ENCODE data around the gene LRMDA.

LRMDA gene

DNA sequence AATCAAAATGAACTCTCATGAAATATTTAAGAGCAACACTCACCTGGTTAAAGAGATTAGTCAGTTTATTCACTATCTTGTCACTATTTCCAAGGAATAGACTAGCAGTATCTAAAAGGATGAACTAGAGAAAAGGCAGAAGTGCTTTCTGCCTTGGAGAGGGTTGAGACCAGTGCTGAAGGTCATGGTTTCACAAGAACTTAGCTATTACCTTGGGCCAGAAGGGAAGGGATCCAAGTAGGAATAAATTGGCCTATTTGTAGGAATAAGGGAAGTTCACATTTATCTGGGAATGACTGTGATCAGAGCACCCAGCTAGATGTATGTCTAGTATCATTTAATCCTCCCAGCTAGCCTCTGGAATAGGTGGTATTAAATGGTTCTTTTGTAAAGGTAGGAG, 347.2 kb downstream of the LRMDA start:
- TF ChIP-seq, protein P1, sequence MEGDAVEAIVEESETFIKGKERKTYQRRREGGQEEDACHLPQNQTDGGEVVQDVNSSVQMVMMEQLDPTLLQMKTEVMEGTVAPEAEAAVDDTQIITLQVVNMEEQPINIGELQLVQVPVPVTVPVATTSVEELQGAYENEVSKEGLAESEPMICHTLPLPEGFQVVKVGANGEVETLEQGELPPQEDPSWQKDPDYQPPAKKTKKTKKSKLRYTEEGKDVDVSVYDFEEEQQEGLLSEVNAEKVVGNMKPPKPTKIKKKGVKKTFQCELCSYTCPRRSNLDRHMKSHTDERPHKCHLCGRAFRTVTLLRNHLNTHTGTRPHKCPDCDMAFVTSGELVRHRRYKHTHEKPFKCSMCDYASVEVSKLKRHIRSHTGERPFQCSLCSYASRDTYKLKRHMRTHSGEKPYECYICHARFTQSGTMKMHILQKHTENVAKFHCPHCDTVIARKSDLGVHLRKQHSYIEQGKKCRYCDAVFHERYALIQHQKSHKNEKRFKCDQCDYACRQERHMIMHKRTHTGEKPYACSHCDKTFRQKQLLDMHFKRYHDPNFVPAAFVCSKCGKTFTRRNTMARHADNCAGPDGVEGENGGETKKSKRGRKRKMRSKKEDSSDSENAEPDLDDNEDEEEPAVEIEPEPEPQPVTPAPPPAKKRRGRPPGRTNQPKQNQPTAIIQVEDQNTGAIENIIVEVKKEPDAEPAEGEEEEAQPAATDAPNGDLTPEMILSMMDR (IDR thresholded peaks at IDR 0.05; ENCODE audit: insufficient read depth, low read length, poor library complexity, severe bottlenecking), result no peak
- no peak for TF ChIP-seq EZH2phosphoT487 (conservative IDR thresholded peaks at IDR 0.05; ENCODE audit: low read length)

DNA sequence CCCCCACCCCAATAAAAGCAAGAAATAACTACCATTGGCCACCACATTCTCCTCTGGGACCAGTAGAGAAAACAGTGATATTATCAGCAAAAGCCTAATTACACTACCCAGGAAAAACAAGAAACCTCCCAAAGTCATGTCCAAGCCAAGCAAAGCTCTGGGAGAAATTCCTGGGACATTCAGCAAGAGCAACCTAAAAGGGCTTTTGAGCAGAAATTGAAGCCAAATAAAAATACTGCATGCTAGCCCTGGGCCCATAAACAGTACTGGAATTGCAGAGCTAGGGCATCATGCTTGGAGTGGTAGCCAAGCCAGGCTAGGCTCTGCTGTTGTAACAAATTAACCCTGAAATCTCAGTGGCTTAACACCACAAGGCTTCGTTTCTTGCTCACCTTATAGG, 347.9 kb downstream of the LRMDA start:
- Histone ChIP-seq H3K79me2 (ENCODE audit: insufficient read depth, low read length) (no peaks in the 10 kb centered on the region), H4K20me1 (ENCODE audit: low read depth, low read length) (no peaks in the 10 kb centered on the region), H3K4me3 (ENCODE audit: insufficient read depth, low read length, poor library complexity, severe bottlenecking) (no peak overlapping the region), H3K9me2 (replicated peaks; ENCODE audit: insufficient read depth, low read length) (no peaks in the 10 kb centered on the region), H3K27me3 (ENCODE audit: low read length) (no peaks in the 10 kb centered on the region), H3K9ac (ENCODE audit: low read length) (no peak overlapping the region), H3K27ac (ENCODE audit: low read depth, low read length) (no peak overlapping the region), H2AFZ (ENCODE audit: low read depth, low read length, severe bottlenecking) (no peak overlapping the region), H3K9me3 (ENCODE audit: insufficient read depth, low read length) (no peaks in the 10 kb centered on the region), H3F3A (ENCODE audit: insufficient read depth) (no peaks in the 10 kb centered on the region), H3K4me2 (ENCODE audit: low read depth, low read length, poor library complexity, severe bottlenecking) (no peak overlapping the region), H3K36me3 (ENCODE audit: low read length) (no peaks in the 10 kb centered on the region)
- no peak for TF ChIP-seq EZH2phosphoT487 (conservative IDR thresholded peaks at IDR 0.05; ENCODE audit: low read length)
- TF ChIP-seq, protein P1 (IDR thresholded peaks at IDR 0.05; ENCODE audit: insufficient read depth, low read length, poor library complexity, severe bottlenecking), result no peak

More for the DNA sequence above, 347.2 kb downstream of the LRMDA start:
- H3K36me3 ChIP-seq (ENCODE audit: low read length), result no peaks in the 10 kb centered on the region
- no peak overlapping the region for H2AFZ ChIP-seq (ENCODE audit: low read depth, low read length, severe bottlenecking)
- H3F3A ChIP-seq (ENCODE audit: insufficient read depth), result no peaks in the 10 kb centered on the region
- H3K9me2 ChIP-seq (replicated peaks; ENCODE audit: insufficient read depth, low read length), result no peaks in the 10 kb centered on the region
- H3K27ac ChIP-seq (ENCODE audit: low read depth, low read length), result no peak overlapping the region
- no peaks in the 10 kb centered on the region for H4K20me1 ChIP-seq (ENCODE audit: low read depth, low read length)
- no peaks in the 10 kb centered on the region for H3K9me3 ChIP-seq (ENCODE audit: insufficient read depth, low read length)
- H3K27me3 ChIP-seq (ENCODE audit: low read length), result no peaks in the 10 kb centered on the region
- no peak overlapping the region for H3K4me2 ChIP-seq (ENCODE audit: low read depth, low read length, poor library complexity, severe bottlenecking)
- H3K79me2 ChIP-seq (ENCODE audit: insufficient read depth, low read length), result no peaks in the 10 kb centered on the region
- no peak overlapping the region for H3K9ac ChIP-seq (ENCODE audit: low read length)
- no peak overlapping the region for H3K4me3 ChIP-seq (ENCODE audit: insufficient read depth, low read length, poor library complexity, severe bottlenecking)

DNA sequence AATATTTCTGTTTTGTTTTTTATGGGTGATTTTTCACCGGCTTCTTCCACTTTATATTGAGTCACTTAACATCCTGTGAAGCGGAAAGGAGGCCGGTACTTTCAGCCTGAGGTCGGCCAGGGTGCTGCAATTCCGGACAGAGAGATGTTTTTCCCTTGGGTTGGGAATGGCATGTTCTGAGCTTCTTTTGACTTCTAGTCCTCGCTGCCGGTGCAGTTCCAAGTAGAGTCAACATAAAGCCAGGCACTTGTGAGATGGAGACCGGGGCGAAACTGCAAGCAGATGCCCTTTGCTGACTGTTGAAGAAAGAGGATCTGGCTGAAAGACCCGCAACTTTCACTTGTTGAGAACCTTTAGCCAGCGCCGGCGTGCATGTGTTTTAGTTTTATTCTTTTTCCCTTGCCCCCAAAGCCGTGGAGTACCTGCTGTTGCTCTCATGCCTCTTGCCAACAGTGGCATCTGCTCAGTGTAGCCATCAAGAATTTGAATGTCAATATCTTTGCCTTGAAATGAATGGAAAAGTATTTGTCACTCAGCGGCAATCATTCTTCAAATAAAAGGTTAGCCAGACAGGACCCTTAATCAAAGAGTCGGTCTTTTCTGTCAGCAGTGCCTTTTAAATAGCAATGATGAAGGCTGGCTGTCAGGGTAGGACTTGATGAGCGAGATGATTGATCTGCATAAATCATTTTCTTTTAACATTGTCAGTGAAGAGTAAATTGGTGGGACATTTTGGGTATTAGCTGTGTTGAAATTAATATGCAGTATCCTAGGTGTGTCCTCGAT, 351.2 kb downstream of the LRMDA start:
- H3K79me2 ChIP-seq (ENCODE audit: insufficient read depth, low read length), result no peaks in the 10 kb centered on the region
- H3K36me3 ChIP-seq (ENCODE audit: low read length), result no peaks in the 10 kb centered on the region
- H3K9me2 ChIP-seq (replicated peaks; ENCODE audit: insufficient read depth, low read length), result no peaks in the 10 kb centered on the region
- no peak overlapping the region for H2AFZ ChIP-seq (ENCODE audit: low read depth, low read length, severe bottlenecking)
- no peaks in the 10 kb centered on the region for H4K20me1 ChIP-seq (ENCODE audit: low read depth, low read length)
- H3K4me3 ChIP-seq (ENCODE audit: insufficient read depth, low read length, poor library complexity, severe bottlenecking), result no peak overlapping the region
- no peak for TF ChIP-seq EZH2phosphoT487 (conservative IDR thresholded peaks at IDR 0.05; ENCODE audit: low read length)
- TF ChIP-seq, protein P1 (IDR thresholded peaks at IDR 0.05; ENCODE audit: insufficient read depth, low read length, poor library complexity, severe bottlenecking), result no peak
- no peaks in the 10 kb centered on the region for H3F3A ChIP-seq (ENCODE audit: insufficient read depth)
- no peaks in the 10 kb centered on the region for H3K9me3 ChIP-seq (ENCODE audit: insufficient read depth, low read length)
- H3K27me3 ChIP-seq (ENCODE audit: low read length), result no peaks in the 10 kb centered on the region
- no peak overlapping the region for H3K4me2 ChIP-seq (ENCODE audit: low read depth, low read length, poor library complexity, severe bottlenecking)
- H3K9ac ChIP-seq (ENCODE audit: low read length), result no peak overlapping the region
- H3K27ac ChIP-seq (ENCODE audit: low read depth, low read length), result no peak overlapping the region

Data from SU-DHL-6 (cell line).